ENCODE data around the gene CLCA2. TPM values are rescaled to one million over a fixed set of nuclear protein-coding genes. Genes with fewer than 3 reads are reported as not detected.

Gene CLCA2
- total and polyA plus RNA-seq, 2 donors (not counting 1 experiment from before 2014, with no cell fraction given), result not detected

DNA sequence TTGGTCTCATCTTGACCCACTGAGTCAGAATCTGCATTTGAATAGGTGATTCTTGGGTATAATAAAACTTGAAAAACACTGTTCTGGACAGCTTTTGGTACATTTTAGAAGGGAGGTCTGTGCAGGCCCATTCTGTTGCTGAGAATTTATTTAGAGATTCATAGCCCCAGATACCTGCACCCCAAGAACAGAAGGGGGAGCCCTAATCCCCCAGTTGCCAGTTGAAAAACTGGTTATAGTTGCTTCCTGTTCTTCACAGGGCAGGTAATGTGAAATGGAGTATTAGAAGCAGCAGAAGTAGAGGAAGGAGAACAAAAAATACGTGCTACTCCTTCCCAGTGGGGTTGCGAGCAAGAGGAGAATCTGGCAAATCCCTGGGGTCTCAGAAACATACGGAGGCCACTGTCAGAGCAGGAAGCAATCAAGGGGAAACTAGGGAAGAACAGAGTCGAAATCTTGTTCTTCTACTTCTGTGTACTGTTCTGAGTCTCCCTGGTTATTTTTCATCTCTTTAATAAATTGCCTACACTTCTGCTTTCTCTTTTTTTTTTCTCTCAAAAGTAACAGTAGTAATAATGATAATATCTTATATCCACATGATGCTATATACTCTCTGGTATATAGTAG lies 4.6 kb upstream of the CLCA2 start:
- H3K79me2 ChIP-seq (ENCODE audit: control insufficient read depth, insufficient read depth, low read length), result no peaks in the 10 kb centered on the region
- peak overlapping the region; percentile 55 for H3K4me2 ChIP-seq (replicated peaks; ENCODE audit: low read depth, low read length, poor library complexity, severe bottlenecking)
- ATAC-seq (ENCODE audit: low read depth) (peak; percentile 92), DNase-seq (peak; percentile 69)
- ChIA-PET CTCF (interaction anchor here (0.5 kb wide), 1 partner anchor 475 kb away, joined by 3 read pairs; no protein-coding TSS in a partner anchor), POLR2A (no interaction called here)
- H3K4me1 ChIP-seq (ENCODE audit: control insufficient read depth in 2 of 2, insufficient read depth in 2 of 2, low read length in 2 of 2), result peaks cover 0 to 3% of the 10 kb centered on the region in 2 donors
- Mint-ChIP-seq H3K27ac (peak overlapping the region; percentile 43), H3K4me3 (peak overlapping the region; percentile 74), H3K9me3 (ENCODE audit: insufficient read depth) (no peaks in the 10 kb centered on the region), H3K27me3 (no peaks in the 10 kb centered on the region), H3K4me1 (peaks cover 4% of the 10 kb centered on the region)
- H4K20me1 ChIP-seq (ENCODE audit: control insufficient read depth, insufficient read depth, low read length, poor library complexity, severe bottlenecking), result no peaks in the 10 kb centered on the region
- intact Hi-C loops (cut with micrococcal nuclease), result loop anchor here (1.0 to 2.0 kb wide), 2 partner anchors 23 to 39 kb away; partner anchors contain the start of gene ODF2L
- H3K9ac ChIP-seq (ENCODE audit: low read length), result peak overlapping the region; percentile 13
- no peaks in the 10 kb centered on the region for H3K27me3 ChIP-seq (replicated peaks in 1 of 4; ENCODE audit: control extremely low read depth in 1 of 4, control insufficient read depth in 3 of 4, insufficient read depth in 4 of 4, low read length in 3 of 4)
- 0% methylated on average over 2 of the region's 4 CpGs for WGBS (ENCODE audit: insufficient coverage)
- TF ChIP-seq, protein P1, sequence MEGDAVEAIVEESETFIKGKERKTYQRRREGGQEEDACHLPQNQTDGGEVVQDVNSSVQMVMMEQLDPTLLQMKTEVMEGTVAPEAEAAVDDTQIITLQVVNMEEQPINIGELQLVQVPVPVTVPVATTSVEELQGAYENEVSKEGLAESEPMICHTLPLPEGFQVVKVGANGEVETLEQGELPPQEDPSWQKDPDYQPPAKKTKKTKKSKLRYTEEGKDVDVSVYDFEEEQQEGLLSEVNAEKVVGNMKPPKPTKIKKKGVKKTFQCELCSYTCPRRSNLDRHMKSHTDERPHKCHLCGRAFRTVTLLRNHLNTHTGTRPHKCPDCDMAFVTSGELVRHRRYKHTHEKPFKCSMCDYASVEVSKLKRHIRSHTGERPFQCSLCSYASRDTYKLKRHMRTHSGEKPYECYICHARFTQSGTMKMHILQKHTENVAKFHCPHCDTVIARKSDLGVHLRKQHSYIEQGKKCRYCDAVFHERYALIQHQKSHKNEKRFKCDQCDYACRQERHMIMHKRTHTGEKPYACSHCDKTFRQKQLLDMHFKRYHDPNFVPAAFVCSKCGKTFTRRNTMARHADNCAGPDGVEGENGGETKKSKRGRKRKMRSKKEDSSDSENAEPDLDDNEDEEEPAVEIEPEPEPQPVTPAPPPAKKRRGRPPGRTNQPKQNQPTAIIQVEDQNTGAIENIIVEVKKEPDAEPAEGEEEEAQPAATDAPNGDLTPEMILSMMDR (IDR thresholded peaks at IDR 0.05), result peak; percentile 80
- no peak for TF ChIP-seq EZH2 (IDR thresholded peaks at IDR 0.05; ENCODE audit: borderline replicate concordance, insufficient read depth, low read depth, low read length, poor library complexity, severe bottlenecking)
- H3K4me3 ChIP-seq (ENCODE audit: control extremely low read depth in 1 of 5, extremely low read depth in 1 of 5, insufficient read depth in 1 of 5, low read depth in 2 of 5, low read length in 4 of 5), result peak overlapping the region in 3 of 5 experiments; percentile 16 to 42 (median 41)
- H3K9me3 ChIP-seq (ENCODE audit: control extremely low read depth in 1 of 3, control insufficient read depth in 2 of 3, insufficient read depth in 1 of 3, low read length in 2 of 3), result no peaks in the 10 kb centered on the region
- peak overlapping the region; percentile 72 for H2AFZ ChIP-seq (ENCODE audit: insufficient read depth, low read depth, low read length, poor library complexity, severe bottlenecking)
- no peaks in the 10 kb centered on the region for H3K36me3 ChIP-seq (replicated peaks in 1 of 2; ENCODE audit: control extremely low read depth in 1 of 2, control insufficient read depth in 1 of 2, extremely low read depth in 1 of 2, insufficient read depth in 2 of 2, low read length in 1 of 2)
- H3K27ac ChIP-seq (ENCODE audit: low read length in 2 of 2), result no peak overlapping the region

DNA sequence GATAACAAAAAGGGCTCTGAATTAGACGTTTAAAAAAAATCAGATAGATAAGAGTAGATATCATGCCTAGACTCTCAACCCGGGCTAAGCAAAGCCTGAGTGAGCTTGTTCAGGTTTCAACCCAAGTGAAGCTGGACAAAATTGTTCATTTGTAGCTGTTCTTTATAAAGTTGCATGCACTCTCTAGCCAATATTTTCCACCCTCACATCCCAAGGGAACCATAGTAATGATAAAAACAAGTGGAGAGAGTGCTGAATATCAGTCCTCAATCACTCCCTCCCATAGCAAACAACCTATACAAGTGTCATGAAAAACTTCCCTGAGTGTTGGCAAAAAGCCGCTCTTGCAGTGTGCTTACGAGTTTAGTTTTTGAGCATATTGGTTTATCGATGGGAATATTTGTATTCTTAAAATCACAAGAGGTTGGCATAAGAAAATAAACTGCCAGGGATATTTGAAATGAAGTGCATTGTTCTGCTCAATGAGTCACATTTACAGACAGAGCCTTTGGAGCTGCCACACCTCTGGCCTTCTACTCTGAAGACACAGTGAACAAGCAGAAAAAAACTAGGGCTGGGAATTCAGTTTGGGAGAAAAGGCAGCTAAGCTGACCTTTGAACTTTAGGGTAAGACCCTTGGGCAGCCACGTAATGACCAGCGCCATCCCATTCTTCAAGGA lies 2.2 kb upstream of the CLCA2 start:
- ATAC-seq (ENCODE audit: low read depth), result no peak
- Histone ChIP-seq H4K20me1 (ENCODE audit: control insufficient read depth, insufficient read depth, low read length, poor library complexity, severe bottlenecking) (no peaks in the 10 kb centered on the region), H3K79me2 (ENCODE audit: control insufficient read depth, insufficient read depth, low read length) (no peaks in the 10 kb centered on the region), H3K4me2 (replicated peaks; ENCODE audit: low read depth, low read length, poor library complexity, severe bottlenecking) (no peak overlapping the region), H3K27ac (ENCODE audit: low read length in 2 of 2) (no peak overlapping the region), H3K36me3 (replicated peaks in 1 of 2; ENCODE audit: control extremely low read depth in 1 of 2, control insufficient read depth in 1 of 2, extremely low read depth in 1 of 2, insufficient read depth in 2 of 2, low read length in 1 of 2) (no peaks in the 10 kb centered on the region), H3K4me1 (ENCODE audit: control insufficient read depth in 2 of 2, insufficient read depth in 2 of 2, low read length in 2 of 2) (peaks cover 0 to 3% of the 10 kb centered on the region in 2 donors), H2AFZ (ENCODE audit: insufficient read depth, low read depth, low read length, poor library complexity, severe bottlenecking) (no peak overlapping the region), H3K4me3 (ENCODE audit: control extremely low read depth in 1 of 5, extremely low read depth in 1 of 5, insufficient read depth in 1 of 5, low read depth in 2 of 5, low read length in 4 of 5) (no peak overlapping the region), H3K27me3 (replicated peaks in 1 of 4; ENCODE audit: control extremely low read depth in 1 of 4, control insufficient read depth in 3 of 4, insufficient read depth in 4 of 4, low read length in 3 of 4) (no peaks in the 10 kb centered on the region), H3K9ac (ENCODE audit: low read length) (no peak overlapping the region), H3K9me3 (ENCODE audit: control extremely low read depth in 1 of 3, control insufficient read depth in 2 of 3, insufficient read depth in 1 of 3, low read length in 2 of 3) (no peaks in the 10 kb centered on the region)
- POLR2A ChIA-PET, result no interaction called here
- H3K27ac Mint-ChIP-seq, result no peak overlapping the region
- WGBS (ENCODE audit: insufficient coverage), result 97% methylated on average over 3 of the region's 7 CpGs
- H3K9me3 Mint-ChIP-seq (ENCODE audit: insufficient read depth), result no peaks in the 10 kb centered on the region
- peaks cover 4% of the 10 kb centered on the region for H3K4me1 Mint-ChIP-seq
- intact Hi-C loops (cut with micrococcal nuclease), result no loop called here
- peaks cover 13% of the 10 kb centered on the region for H3K27me3 Mint-ChIP-seq
- no peak for DNase-seq
- CTCF ChIA-PET, result interaction anchor here (0.8 to 1.4 kb wide), 2 partner anchors 9 to 41 kb away, joined by 3 read pairs; no protein-coding TSS in a partner anchor
- no peak overlapping the region for H3K4me3 Mint-ChIP-seq
- TF ChIP-seq, protein P1 (IDR thresholded peaks at IDR 0.05), result no peak
- TF ChIP-seq EZH2 (IDR thresholded peaks at IDR 0.05; ENCODE audit: borderline replicate concordance, insufficient read depth, low read depth, low read length, poor library complexity, severe bottlenecking), result no peak

Measured in B cell (primary cell).